GM18505 (cell line): ENCODE results near the gene AFF2.
A peak's percentile ranks its signal among the peaks of the same experiment; 100 is the strongest.

ENCODE experiments used
- ATAC-seq: cut with Tn5 transposase; IDR thresholded peaks from one replicate; pipeline ENCODE4 v1.9.1; 2021; ENCODE audit not compliant: unreplicated experiment
- POLR2A ChIP-seq: IDR thresholded peaks from 4 replicates; pipeline ENCODE4 v1.6.1; 2011; ENCODE audit warnings: borderline replicate concordance; ENCODE audit not compliant: insufficient read depth, insufficient read length; ENCODE audit errors: extremely low read depth

The AFF2 gene

DNA sequence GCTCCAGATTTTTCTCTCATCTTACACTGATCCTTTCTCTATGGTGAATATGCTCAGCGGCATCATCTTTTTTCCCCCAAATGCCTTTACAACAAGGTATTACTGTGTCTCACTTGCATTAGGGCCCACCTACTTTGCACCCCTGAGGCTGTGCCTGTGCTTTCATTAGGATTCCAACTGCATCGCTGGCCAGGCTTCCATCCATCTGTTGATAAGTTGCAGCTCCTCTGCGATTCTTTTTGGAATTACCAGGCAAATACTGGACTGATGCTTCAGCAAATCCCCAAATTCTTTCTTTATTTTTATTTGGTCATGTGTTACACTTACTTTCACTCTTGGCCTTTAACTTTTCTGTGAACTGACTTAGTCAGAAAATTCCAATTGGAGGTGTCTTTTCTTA is 77.3 kb downstream of the AFF2 start:
- TF ChIP-seq POLR2A, result no peak
- no peak for ATAC-seq

- ATAC-seq, result no peak
- no peak for TF ChIP-seq POLR2A
These were observed 79.6 kb downstream of the AFF2 start for GRCh38 chrX:148580016-148580415.

- TF ChIP-seq POLR2A, result no peak
- no peak for ATAC-seq
These were observed 81.9 kb downstream of the AFF2 start for GRCh38 chrX:148582353-148582752.

- ATAC-seq, result no peak
- no peak for TF ChIP-seq POLR2A
These were observed 88.4 kb downstream of the AFF2 start for GRCh38 chrX:148588649-148589310.

GRCh38 chrX:148592595-148592994 is 92.2 kb downstream of the AFF2 start:
- no peak for TF ChIP-seq POLR2A
- ATAC-seq, result no peak

- no peak for ATAC-seq
- no peak for TF ChIP-seq POLR2A
These were observed 92.7 kb downstream of the AFF2 start for GRCh38 chrX:148593146-148593545.

- no peak for ATAC-seq
- TF ChIP-seq POLR2A, result no peak
These were observed 93.6 kb downstream of the AFF2 start for GRCh38 chrX:148593987-148594386.

DNA sequence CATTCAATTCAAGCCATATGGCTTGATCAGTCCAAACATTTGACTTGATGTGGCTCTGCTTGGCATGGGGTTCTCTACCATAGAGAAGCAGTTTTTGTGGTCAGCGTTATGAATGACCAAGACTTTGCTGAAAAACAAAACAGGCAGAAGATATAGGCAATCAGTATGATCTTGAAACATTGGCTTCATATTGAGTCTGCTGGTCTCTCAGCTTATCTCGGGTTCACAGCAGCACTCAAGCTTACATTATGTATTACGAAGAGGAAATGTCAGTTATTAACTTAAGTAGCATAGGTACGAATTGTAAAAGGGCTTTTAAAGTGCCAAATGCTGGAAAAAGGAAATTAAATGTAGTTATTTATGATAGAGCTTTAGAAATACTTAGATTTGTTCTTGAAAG is 99.0 kb downstream of the AFF2 start:
- no peak for ATAC-seq
- no peak for TF ChIP-seq POLR2A

- no peak for ATAC-seq
- TF ChIP-seq POLR2A, result no peak
These were observed 99.7 kb downstream of the AFF2 start for GRCh38 chrX:148600131-148600530.

- no peak for TF ChIP-seq POLR2A
- ATAC-seq, result no peak
These were observed 100.2 kb downstream of the AFF2 start for GRCh38 chrX:148600581-148600980.

DNA sequence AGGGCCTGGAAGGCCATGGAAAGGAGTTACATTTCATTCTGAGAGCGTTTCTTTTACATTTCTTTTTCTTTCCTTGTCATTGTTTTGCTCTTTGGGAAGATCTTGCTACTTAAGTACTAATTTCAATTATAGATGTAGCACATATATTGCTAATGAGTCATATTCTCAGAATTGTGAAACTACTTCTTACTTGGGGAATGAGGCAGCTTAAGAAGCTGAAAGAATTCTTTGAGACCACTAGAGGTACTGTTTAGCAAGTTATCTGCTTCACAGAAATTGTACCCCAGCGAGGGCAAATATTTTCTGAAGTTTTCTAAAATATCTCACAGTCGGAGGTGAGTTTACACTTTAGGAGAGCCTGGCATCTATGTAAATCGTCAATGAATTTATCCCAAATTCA is 100.6 kb downstream of the AFF2 start:
- no peak for TF ChIP-seq POLR2A
- no peak for ATAC-seq

- peak; percentile 84 for ATAC-seq
- TF ChIP-seq POLR2A, result no peak
These were observed 109.3 kb downstream of the AFF2 start for GRCh38 chrX:148609515-148610327.

DNA sequence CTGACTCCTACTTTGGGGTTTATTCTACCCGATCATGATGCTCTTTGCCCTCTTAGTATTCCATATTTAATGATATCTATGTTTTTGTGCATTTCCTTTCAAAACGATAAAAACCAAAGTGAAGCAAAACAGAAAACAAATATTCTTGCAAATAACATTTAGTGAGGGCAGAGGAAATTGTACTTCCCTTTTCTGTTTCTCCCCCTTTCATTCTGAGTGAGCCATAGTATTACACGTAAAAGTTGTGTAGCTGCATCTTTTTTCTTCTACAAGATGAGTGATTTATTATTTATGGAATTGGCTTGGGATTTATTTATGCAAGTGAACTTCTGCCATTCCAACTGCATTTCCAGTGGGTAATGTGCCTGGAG is 109.9 kb downstream of the AFF2 start:
- no peak for TF ChIP-seq POLR2A
- ATAC-seq, result peak; percentile 61

DNA sequence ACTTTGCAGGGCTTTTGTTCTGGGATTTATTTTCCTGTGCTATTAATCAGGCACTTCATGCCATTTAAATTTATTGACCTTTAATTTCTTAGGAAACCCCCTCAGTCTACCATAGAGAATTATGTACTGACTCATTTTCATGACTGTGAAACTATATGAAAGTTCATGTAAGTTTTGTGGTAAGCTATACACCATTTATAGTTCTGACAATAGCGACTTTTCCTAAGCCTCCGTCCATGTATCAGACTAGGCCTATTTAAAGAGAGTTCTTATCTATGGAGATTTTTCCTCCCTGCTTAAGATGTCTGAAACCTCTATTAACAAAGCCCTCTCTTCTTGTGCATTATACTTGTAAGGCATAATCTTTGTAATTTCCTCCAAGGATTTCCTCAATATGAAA is 111.6 kb downstream of the AFF2 start:
- TF ChIP-seq POLR2A, result no peak
- peak; percentile 38 for ATAC-seq
